HCT116 (cell line): ENCODE data around the gene METTL21C. TPM values are rescaled to one million over a fixed set of nuclear protein-coding genes. Genes with fewer than 3 reads are reported as not detected.

Experiments used
- ATAC-seq: fragments of 200-7000 bp; cut with Tn5 transposase; 2 replicates; pipeline ENCODE4 v1.9.1; 2020; ENCODE audit warnings: mild to moderate bottlenecking, moderate library complexity
- BruUV-seq: library from RNA; stranded (reverse); fragments of 400-500 nt; replicated peaks from 2 replicates; lab custom pipeline; 2021; lab: Mats Ljungman, UMichigan
- CTCF ChIA-PET: fragments of 300-600 bp; sonication (Branson Sonifier 250); formaldehyde crosslinking; loops from one replicate; lab custom pipeline; 2021; ENCODE audit warnings: antibody characterized with exemption; lab: Charles Lee
- POLR2A ChIA-PET: fragments of 300-600, 350-600 bp; sonication (Branson Sonifier 250); formaldehyde crosslinking; loops from one replicate; lab custom pipeline; 2021; ENCODE audit warnings: antibody characterized with exemption; lab: Charles Lee
- RAD21 ChIA-PET, 2 experiments: fragments of 300-600 bp; sonication (Branson Sonifier 250); formaldehyde crosslinking; loops; one replicate each; lab custom pipeline; 2023; ENCODE audit warnings: low total read pairs in 2 of 2; ENCODE audit not compliant: uncharacterized antibody in 2 of 2, unreplicated experiment in 2 of 2, low non-redundant PET in 1 of 2; lab: Charles Lee
- DNase-seq: peaks from one replicate; pipeline ENCODE4 v3.0.0-alpha.2; 2010; ENCODE audit warnings: low read depth, low spot score
- H2AFZ ChIP-seq: fragments of 200-600 bp; shearing (Covaris generic), sonication (generic); 2 replicates; pipeline ENCODE4 v1.6.1; 2017; ENCODE audit warnings: low read depth, mixed run types, mixed read lengths, antibody characterized with exemption, low read length; ENCODE audit not compliant: poor library complexity, severe bottlenecking
- H3K27ac ChIP-seq: 2 replicates; pipeline ENCODE4 v1.5.1; 2012; ENCODE audit warnings: low read depth, low read length
- H3K27me3 ChIP-seq: fragments of 200-600 bp; sonication (generic); 2 replicates; pipeline ENCODE4 v1.6.1; 2016; ENCODE audit warnings: mixed run types, low read length, mixed read lengths; ENCODE audit not compliant: insufficient read depth
- H3K36me3 ChIP-seq, 2 experiments: fragments of 200-500 bp in 1 of 2; fragments of 200-600 bp in 1 of 2; sonication (Bioruptor generic) in 1 of 2; sonication (generic) in 1 of 2; 2 replicates each; pipeline versions ENCODE4 v1.5.1 to v1.6.1; 2014 to 2016; ENCODE audit warnings: low read length in 2 of 2, inconsistent platforms in 1 of 2, mixed read lengths in 1 of 2, mixed run types in 1 of 2; ENCODE audit not compliant: insufficient read depth in 2 of 2, control insufficient read depth in 1 of 2
- H3K4me1 ChIP-seq, 2 experiments: fragments of 200-600 bp in 1 of 2; sonication (generic) in 1 of 2; 2 replicates each; pipeline versions ENCODE4 v1.5.1 to v1.6.1; 2012 to 2017; ENCODE audit warnings: low read length in 2 of 2, inconsistent platforms in 1 of 2, mild to moderate bottlenecking in 1 of 2, mixed read lengths in 1 of 2, mixed run types in 1 of 2, moderate library complexity in 1 of 2; ENCODE audit not compliant: insufficient read depth in 2 of 2, control insufficient read depth in 1 of 2
- H3K4me2 ChIP-seq: fragments of 200-600 bp; sonication (generic); 2 replicates; pipeline ENCODE4 v1.6.1; 2017; ENCODE audit warnings: mixed run types, low read length, mixed read lengths
- H3K4me3 ChIP-seq, 2 experiments: fragments of 200-600 bp in 1 of 2; sonication (generic) in 1 of 2; replicated peaks in 1 of 2; 2 replicates each; pipeline ENCODE4 v1.5.1; 2011 to 2016; ENCODE audit warnings: low read length in 2 of 2, control low read depth in 1 of 2, low read depth in 1 of 2, mild to moderate bottlenecking in 1 of 2, mixed read lengths in 1 of 2, mixed run types in 1 of 2
- H3K79me2 ChIP-seq: fragments of 200-600 bp; sonication (generic); 2 replicates; pipeline ENCODE4 v1.6.1; 2017; ENCODE audit warnings: mild to moderate bottlenecking, mixed run types, low read length, moderate library complexity, mixed read lengths; ENCODE audit not compliant: insufficient read depth
- H3K9ac ChIP-seq: fragments of 200-600 bp; sonication (generic); 2 replicates; pipeline ENCODE4 v1.6.1; 2016; ENCODE audit warnings: low read length, mixed read lengths
- H3K9me2 ChIP-seq: fragments of 200-600 bp; sonication (generic), shearing (Covaris generic); 2 replicates; pipeline ENCODE4 v1.6.1; 2017; ENCODE audit warnings: mixed run types, mild to moderate bottlenecking, moderate library complexity; ENCODE audit not compliant: insufficient read depth
- H3K9me3 ChIP-seq, 2 experiments: fragments of 200-500 bp in 1 of 2; fragments of 200-600 bp in 1 of 2; sonication (Bioruptor generic) in 1 of 2; sonication (generic) in 1 of 2; 2 replicates each; pipeline ENCODE4 v1.6.1; 2014 to 2017; ENCODE audit warnings: low read length in 2 of 2, mixed read lengths in 2 of 2, inconsistent platforms in 1 of 2, low read depth in 1 of 2, mild to moderate bottlenecking in 1 of 2, mixed run types in 1 of 2, moderate library complexity in 1 of 2; ENCODE audit not compliant: control insufficient read depth in 1 of 2, insufficient read depth in 1 of 2
- H4K20me1 ChIP-seq: fragments of 200-600 bp; sonication (generic), shearing (Covaris generic); 2 replicates; pipeline ENCODE4 v1.6.1; 2017; ENCODE audit warnings: mixed run types, mild to moderate bottlenecking, moderate library complexity; ENCODE audit not compliant: insufficient read depth
- ATF3 ChIP-seq: IDR thresholded peaks from 2 replicates; pipeline ENCODE4 v1.6.1; 2012
- CBX3 ChIP-seq: IDR thresholded peaks from 2 replicates; pipeline ENCODE4 v1.6.1; 2012; ENCODE audit warnings: low read depth
- EGR1 ChIP-seq: IDR thresholded peaks from 2 replicates; pipeline ENCODE4 v1.6.1; 2012; ENCODE audit warnings: low read depth
- ELF1 ChIP-seq: IDR thresholded peaks from 2 replicates; pipeline ENCODE4 v1.6.1; 2012; ENCODE audit warnings: low read depth, borderline replicate concordance
- EZH2 ChIP-seq: fragments of 200-600 bp; sonication (generic); IDR thresholded peaks from 2 replicates; pipeline ENCODE4 v1.6.1; 2017; ENCODE audit warnings: antibody characterized with exemption, mixed run types
- EZH2phosphoT487 ChIP-seq: fragments of 200-600 bp; IDR thresholded peaks from 2 replicates; pipeline ENCODE4 v1.6.1; 2018; ENCODE audit warnings: antibody characterized with exemption, borderline replicate concordance
- FOSL1 ChIP-seq: IDR thresholded peaks from 2 replicates; pipeline ENCODE4 v1.6.1; 2012; ENCODE audit warnings: low read depth
- JUND ChIP-seq: IDR thresholded peaks from 2 replicates; pipeline ENCODE4 v1.6.1; 2012
- POLR2AphosphoS5 ChIP-seq: IDR thresholded peaks from 2 replicates; pipeline ENCODE4 v1.6.1; 2011; ENCODE audit warnings: mild to moderate bottlenecking, low read depth, low read length, moderate library complexity
- SP1 ChIP-seq: IDR thresholded peaks from 2 replicates; pipeline ENCODE4 v1.6.1; 2012; ENCODE audit warnings: low read depth
- SRF ChIP-seq: IDR thresholded peaks from 2 replicates; pipeline ENCODE4 v1.6.1; 2012; ENCODE audit warnings: low read depth
- TCF7L2 ChIP-seq: IDR thresholded peaks from 2 replicates; pipeline ENCODE4 v1.7.0; 2011; ENCODE audit warnings: borderline replicate concordance, inconsistent platforms; ENCODE audit not compliant: insufficient read depth, insufficient read length; ENCODE audit errors: extremely low read depth
- ZBTB33 ChIP-seq: IDR thresholded peaks from 2 replicates; pipeline ENCODE4 v1.6.1; 2011; ENCODE audit warnings: mild to moderate bottlenecking, low read length, moderate library complexity; ENCODE audit not compliant: insufficient replicate concordance; ENCODE audit errors: extremely low read depth
- ZFX ChIP-seq: fragments of 450-650 bp; IDR thresholded peaks from 2 replicates; pipeline ENCODE4 v1.6.1; 2017
- ZNF274 ChIP-seq: fragments of 200-500 bp; sonication (Bioruptor generic); IDR thresholded peaks from 2 replicates; pipeline ENCODE4 v1.6.1; 2014; ENCODE audit warnings: mild to moderate bottlenecking, low read depth, low read length, inconsistent platforms
- intact Hi-C: fragments of 100-400 bp; cut with micrococcal nuclease; formaldehyde crosslinking; loops from 2 replicates; pipeline ENCODE4 v1.10.0; 2022
- total RNA-seq: library from RNA; stranded (reverse); gene quantifications from one replicate; pipeline ENCODE4 v1.2.1, GENCODE V29; 2021; ENCODE audit not compliant: unreplicated experiment
- TF ChIP-seq, protein P1 (sequence below), 3 experiments: fragments of 200-600 bp in 1 of 3; sonication (generic) in 1 of 3; IDR thresholded peaks in 2 of 3; conservative IDR thresholded peaks in 1 of 3; 2 replicates each; pipeline ENCODE4 v1.5.1; 2012 to 2017; ENCODE audit warnings: low read depth in 2 of 3, low read length in 2 of 3, antibody characterized with exemption in 1 of 3, borderline replicate concordance in 1 of 3, control low read depth in 1 of 3, mild to moderate bottlenecking in 1 of 3, mixed read lengths in 1 of 3, mixed run types in 1 of 3, moderate library complexity in 1 of 3; ENCODE audit not compliant: insufficient read depth in 1 of 3

Gene METTL21C
- total RNA-seq, 1 experiment from 2014 or later: not detected

- POLR2A ChIA-PET: no interaction called here
These were observed 36.2 kb downstream of the METTL21C start for GRCh38 chr13:102658660-102659059.

More at GRCh38 chr13:102658660-102659059, 36.2 kb downstream of the METTL21C start:
- Histone ChIP-seq H3K4me1 (no peaks in the 10 kb centered on the region), H3K27ac (no peak overlapping the region), H3K9ac (no peak overlapping the region), H2AFZ (no peak overlapping the region), H3K9me2 (no peaks in the 10 kb centered on the region), H3K4me2 (no peak overlapping the region), H3K4me3 (no peak overlapping the region), H4K20me1 (no peaks in the 10 kb centered on the region), H3K36me3 (peaks cover 14 to 21% of the 10 kb centered on the region in 2 experiments), H3K79me2 (no peaks in the 10 kb centered on the region), H3K9me3 (no peaks in the 10 kb centered on the region; a peak in 1 of 4 replicates), H3K27me3 (no peaks in the 10 kb centered on the region)
- RAD21 ChIA-PET: no interaction called here
- CTCF ChIA-PET: no interaction called here
- DNase-seq: no peak
- no peak for ATAC-seq
- BruUV-seq: no TSS peak
- TF ChIP-seq ELF1 (no peak), JUND (no peak), ZNF274 (no peak), SP1 (no peak), CBX3 (no peak), POLR2AphosphoS5 (no peak), EGR1 (no peak), EZH2phosphoT487 (no peak), TCF7L2 (no peak), EZH2 (no peak), ZBTB33 (no peak), SRF (no peak), ATF3 (no peak), FOSL1 (no peak), ZFX (no peak)
- TF ChIP-seq, protein P1, sequence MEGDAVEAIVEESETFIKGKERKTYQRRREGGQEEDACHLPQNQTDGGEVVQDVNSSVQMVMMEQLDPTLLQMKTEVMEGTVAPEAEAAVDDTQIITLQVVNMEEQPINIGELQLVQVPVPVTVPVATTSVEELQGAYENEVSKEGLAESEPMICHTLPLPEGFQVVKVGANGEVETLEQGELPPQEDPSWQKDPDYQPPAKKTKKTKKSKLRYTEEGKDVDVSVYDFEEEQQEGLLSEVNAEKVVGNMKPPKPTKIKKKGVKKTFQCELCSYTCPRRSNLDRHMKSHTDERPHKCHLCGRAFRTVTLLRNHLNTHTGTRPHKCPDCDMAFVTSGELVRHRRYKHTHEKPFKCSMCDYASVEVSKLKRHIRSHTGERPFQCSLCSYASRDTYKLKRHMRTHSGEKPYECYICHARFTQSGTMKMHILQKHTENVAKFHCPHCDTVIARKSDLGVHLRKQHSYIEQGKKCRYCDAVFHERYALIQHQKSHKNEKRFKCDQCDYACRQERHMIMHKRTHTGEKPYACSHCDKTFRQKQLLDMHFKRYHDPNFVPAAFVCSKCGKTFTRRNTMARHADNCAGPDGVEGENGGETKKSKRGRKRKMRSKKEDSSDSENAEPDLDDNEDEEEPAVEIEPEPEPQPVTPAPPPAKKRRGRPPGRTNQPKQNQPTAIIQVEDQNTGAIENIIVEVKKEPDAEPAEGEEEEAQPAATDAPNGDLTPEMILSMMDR (IDR thresholded peaks at IDR 0.05 in 2 of 3, conservative IDR thresholded peaks at IDR 0.05 in 1 of 3; ENCODE audit: borderline replicate concordance in 1 of 3, insufficient read depth in 1 of 3, low read depth in 2 of 3, low read length in 2 of 3): no peak
- intact Hi-C loops: no loop called here
